ENCODE data around the gene OLIG2.

Gene OLIG2

DNA sequence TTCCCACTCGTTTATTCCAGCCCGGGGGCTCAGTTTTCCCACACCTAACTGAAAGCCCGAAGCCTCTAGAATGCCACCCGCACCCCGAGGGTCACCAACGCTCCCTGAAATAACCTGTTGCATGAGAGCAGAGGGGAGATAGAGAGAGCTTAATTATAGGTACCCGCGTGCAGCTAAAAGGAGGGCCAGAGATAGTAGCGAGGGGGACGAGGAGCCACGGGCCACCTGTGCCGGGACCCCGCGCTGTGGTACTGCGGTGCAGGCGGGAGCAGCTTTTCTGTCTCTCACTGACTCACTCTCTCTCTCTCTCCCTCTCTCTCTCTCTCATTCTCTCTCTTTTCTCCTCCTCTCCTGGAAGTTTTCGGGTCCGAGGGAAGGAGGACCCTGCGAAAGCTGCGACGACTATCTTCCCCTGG, 716 bp downstream of the OLIG2 start:
- TF ChIP-seq ZFP3 (CRISPR knock-in tag; IDR thresholded peaks at IDR 0.05) (no peak), ARNTL (CRISPR knock-in tag; IDR thresholded peaks at IDR 0.05; ENCODE audit: borderline replicate concordance, low read depth) (no peak), TCF4 (CRISPR knock-in tag; IDR thresholded peaks at IDR 0.05; ENCODE audit: borderline replicate concordance) (no peak), ZNF8 (CRISPR knock-in tag; IDR thresholded peaks at IDR 0.05) (no peak), SNAI2 (CRISPR knock-in tag; IDR thresholded peaks at IDR 0.05) (no peak), RARB (CRISPR knock-in tag; IDR thresholded peaks at IDR 0.05) (no peak), ZC3H10 (CRISPR knock-in tag; IDR thresholded peaks at IDR 0.05) (no peak), GLIS3 (CRISPR knock-in tag; IDR thresholded peaks at IDR 0.05) (no peak), CSDC2 (CRISPR knock-in tag; IDR thresholded peaks at IDR 0.05) (no peak), ZNF565 (CRISPR knock-in tag; conservative IDR thresholded peaks at IDR 0.05; ENCODE audit: low read depth) (no peak), PPARA (CRISPR knock-in tag; IDR thresholded peaks at IDR 0.05; ENCODE audit: borderline replicate concordance) (no peak), ISL1 (CRISPR knock-in tag; IDR thresholded peaks at IDR 0.05) (no peak)
- TF ChIP-seq, protein P1, sequence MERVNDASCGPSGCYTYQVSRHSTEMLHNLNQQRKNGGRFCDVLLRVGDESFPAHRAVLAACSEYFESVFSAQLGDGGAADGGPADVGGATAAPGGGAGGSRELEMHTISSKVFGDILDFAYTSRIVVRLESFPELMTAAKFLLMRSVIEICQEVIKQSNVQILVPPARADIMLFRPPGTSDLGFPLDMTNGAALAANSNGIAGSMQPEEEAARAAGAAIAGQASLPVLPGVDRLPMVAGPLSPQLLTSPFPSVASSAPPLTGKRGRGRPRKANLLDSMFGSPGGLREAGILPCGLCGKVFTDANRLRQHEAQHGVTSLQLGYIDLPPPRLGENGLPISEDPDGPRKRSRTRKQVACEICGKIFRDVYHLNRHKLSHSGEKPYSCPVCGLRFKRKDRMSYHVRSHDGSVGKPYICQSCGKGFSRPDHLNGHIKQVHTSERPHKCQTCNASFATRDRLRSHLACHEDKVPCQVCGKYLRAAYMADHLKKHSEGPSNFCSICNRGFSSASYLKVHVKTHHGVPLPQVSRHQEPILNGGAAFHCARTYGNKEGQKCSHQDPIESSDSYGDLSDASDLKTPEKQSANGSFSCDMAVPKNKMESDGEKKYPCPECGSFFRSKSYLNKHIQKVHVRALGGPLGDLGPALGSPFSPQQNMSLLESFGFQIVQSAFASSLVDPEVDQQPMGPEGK (CRISPR knock-in tag; IDR thresholded peaks at IDR 0.05; ENCODE audit: borderline replicate concordance) = no peak
- TF ChIP-seq, protein P2, sequence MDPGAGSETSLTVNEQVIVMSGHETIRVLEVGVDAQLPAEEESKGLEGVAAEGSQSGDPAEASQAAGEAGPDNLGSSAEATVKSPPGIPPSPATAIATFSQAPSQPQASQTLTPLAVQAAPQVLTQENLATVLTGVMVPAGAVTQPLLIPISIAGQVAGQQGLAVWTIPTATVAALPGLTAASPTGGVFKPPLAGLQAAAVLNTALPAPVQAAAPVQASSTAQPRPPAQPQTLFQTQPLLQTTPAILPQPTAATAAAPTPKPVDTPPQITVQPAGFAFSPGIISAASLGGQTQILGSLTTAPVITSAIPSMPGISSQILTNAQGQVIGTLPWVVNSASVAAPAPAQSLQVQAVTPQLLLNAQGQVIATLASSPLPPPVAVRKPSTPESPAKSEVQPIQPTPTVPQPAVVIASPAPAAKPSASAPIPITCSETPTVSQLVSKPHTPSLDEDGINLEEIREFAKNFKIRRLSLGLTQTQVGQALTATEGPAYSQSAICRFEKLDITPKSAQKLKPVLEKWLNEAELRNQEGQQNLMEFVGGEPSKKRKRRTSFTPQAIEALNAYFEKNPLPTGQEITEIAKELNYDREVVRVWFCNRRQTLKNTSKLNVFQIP (CRISPR knock-in tag; IDR thresholded peaks at IDR 0.05; ENCODE audit: borderline replicate concordance, low read depth) = no peak
- ATAC-seq = no peak

DNA sequence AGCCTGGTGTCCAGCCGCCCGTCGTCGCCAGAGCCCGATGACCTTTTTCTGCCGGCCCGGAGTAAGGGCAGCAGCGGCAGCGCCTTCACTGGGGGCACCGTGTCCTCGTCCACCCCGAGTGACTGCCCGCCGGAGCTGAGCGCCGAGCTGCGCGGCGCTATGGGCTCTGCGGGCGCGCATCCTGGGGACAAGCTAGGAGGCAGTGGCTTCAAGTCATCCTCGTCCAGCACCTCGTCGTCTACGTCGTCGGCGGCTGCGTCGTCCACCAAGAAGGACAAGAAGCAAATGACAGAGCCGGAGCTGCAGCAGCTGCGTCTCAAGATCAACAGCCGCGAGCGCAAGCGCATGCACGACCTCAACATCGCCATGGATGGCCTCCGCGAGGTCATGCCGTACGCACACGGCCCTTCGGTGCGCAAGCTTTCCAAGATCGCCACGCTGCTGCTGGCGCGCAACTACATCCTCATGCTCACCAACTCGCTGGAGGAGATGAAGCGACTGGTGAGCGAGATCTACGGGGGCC, 1.2 kb downstream of the OLIG2 start:
- ATAC-seq = no peak
- TF ChIP-seq, protein P3, sequence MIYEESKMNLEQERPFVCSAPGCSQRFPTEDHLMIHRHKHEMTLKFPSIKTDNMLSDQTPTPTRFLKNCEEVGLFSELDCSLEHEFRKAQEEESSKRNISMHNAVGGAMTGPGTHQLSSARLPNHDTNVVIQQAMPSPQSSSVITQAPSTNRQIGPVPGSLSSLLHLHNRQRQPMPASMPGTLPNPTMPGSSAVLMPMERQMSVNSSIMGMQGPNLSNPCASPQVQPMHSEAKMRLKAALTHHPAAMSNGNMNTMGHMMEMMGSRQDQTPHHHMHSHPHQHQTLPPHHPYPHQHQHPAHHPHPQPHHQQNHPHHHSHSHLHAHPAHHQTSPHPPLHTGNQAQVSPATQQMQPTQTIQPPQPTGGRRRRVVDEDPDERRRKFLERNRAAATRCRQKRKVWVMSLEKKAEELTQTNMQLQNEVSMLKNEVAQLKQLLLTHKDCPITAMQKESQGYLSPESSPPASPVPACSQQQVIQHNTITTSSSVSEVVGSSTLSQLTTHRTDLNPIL (CRISPR knock-in tag; IDR thresholded peaks at IDR 0.05; ENCODE audit: low read depth) = no peak
- TF ChIP-seq ISL1 (CRISPR knock-in tag; IDR thresholded peaks at IDR 0.05) = no peak
- TF ChIP-seq, protein P2 (CRISPR knock-in tag; IDR thresholded peaks at IDR 0.05; ENCODE audit: borderline replicate concordance, low read depth) = no peak
- TF ChIP-seq BACH2 (CRISPR knock-in tag; IDR thresholded peaks at IDR 0.05; ENCODE audit: borderline replicate concordance) = no peak
- TF ChIP-seq ESRRG (CRISPR knock-in tag; IDR thresholded peaks at IDR 0.05) = no peak
- TF ChIP-seq CSDC2 (CRISPR knock-in tag; IDR thresholded peaks at IDR 0.05) = no peak
- no peak for TF ChIP-seq ZNF70 (CRISPR knock-in tag; IDR thresholded peaks at IDR 0.05)

DNA sequence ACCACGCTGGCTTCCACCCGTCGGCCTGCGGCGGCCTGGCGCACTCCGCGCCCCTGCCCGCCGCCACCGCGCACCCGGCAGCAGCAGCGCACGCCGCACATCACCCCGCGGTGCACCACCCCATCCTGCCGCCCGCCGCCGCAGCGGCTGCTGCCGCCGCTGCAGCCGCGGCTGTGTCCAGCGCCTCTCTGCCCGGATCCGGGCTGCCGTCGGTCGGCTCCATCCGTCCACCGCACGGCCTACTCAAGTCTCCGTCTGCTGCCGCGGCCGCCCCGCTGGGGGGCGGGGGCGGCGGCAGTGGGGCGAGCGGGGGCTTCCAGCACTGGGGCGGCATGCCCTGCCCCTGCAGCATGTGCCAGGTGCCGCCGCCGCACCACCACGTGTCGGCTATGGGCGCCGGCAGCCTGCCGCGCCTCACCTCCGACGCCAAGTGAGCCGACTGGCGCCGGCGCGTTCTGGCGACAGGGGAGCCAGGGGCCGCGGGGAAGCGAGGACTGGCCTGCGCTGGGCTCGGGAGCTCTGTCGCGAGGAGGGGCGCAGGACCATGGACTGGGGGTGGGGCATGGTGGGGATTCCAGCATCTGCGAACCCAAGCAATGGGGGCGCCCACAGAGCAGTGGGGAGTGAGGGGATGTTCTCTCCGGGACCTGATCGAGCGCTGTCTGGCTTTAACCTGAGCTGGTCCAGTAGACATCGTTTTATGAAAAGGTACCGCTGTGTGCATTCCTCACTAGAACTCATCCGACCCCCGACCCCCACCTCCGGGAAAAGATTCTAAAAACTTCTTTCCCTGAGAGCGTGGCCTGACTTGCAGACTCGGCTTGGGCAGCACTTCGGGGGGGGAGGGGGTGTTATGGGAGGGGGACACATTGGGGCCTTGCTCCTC, 1.9 kb downstream of the OLIG2 start:
- no peak for ATAC-seq
- TF ChIP-seq, protein P4, sequence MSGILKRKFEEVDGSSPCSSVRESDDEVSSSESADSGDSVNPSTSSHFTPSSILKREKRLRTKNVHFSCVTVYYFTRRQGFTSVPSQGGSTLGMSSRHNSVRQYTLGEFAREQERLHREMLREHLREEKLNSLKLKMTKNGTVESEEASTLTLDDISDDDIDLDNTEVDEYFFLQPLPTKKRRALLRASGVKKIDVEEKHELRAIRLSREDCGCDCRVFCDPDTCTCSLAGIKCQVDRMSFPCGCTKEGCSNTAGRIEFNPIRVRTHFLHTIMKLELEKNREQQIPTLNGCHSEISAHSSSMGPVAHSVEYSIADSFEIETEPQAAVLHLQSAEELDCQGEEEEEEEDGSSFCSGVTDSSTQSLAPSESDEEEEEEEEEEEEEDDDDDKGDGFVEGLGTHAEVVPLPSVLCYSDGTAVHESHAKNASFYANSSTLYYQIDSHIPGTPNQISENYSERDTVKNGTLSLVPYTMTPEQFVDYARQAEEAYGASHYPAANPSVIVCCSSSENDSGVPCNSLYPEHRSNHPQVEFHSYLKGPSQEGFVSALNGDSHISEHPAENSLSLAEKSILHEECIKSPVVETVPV (CRISPR knock-in tag; IDR thresholded peaks at IDR 0.05) = no peak
- TF ChIP-seq ZNF70 (CRISPR knock-in tag; IDR thresholded peaks at IDR 0.05) = no peak
- TF ChIP-seq, protein P1 (CRISPR knock-in tag; IDR thresholded peaks at IDR 0.05; ENCODE audit: borderline replicate concordance) = no peak
